KG1 (cell line): ENCODE measurements around the gene PARP15.
"Not testable (repeated sequence)": the region's sequence is repeated elsewhere in the genome, so short reads cannot be mapped to it uniquely, and the experiment has no call there.

ENCODE experiments used
- DNase-seq: peaks from one replicate; lab custom pipeline; 2025; lab: John Stamatoyannopoulos, UW

Gene PARP15

DNA sequence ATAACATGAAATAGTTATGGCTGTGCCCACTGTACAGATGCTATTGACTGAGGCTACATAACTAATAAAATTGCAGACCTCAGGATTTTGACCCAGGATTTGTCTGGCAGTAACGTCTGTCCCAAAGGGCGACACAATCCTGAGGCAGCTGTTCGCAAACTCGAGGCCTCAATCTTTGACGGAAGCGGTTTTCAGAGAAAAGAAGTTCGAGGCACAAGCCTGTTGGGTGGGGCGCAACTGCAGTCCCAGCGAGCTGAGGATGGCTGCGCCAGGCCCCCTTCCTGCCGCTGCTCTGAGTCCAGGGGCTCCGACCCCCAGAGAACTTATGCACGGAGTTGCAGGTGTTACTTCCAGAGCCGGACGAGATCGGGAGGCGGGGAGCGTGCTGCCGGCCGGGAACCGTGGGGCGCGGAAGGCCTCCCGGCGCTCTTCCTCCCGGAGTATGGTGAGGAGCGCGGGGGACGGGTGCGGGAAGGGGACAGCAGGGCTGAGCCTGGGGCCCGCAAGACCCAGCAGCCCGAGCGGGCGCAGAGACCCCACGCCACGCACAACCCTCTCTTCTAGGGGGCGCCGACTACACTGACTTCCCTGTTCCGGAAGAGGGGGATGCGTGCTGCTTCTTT is at the start of gene PARP15:
Gene PARP15, plus strand, starts transcription at position 242 of the 623 bp plus-strand sequence. Its CDS starts 18 bp downstream, at position 260.
- no peak for DNase-seq

DNA sequence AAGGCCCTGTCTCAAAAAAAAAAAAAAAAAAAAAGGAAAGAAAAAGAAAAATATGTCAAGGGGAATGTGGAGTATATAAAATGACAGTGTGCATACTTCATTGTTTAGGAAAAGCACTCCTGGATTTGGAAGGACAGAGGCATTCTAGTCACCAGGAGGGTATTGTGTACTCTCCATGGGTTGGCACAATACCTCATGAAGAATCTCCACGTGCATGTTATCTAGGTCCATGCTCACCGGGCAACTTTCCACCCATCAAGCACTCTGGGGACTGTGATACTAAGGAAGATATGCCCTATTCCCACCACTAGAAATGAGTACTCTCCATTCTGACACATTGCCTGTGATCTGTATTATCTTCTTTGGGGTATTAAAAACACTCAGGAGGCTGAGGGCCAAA is 47.3 kb upstream of the PARP15 start:
- DNase-seq: no peak

DNA sequence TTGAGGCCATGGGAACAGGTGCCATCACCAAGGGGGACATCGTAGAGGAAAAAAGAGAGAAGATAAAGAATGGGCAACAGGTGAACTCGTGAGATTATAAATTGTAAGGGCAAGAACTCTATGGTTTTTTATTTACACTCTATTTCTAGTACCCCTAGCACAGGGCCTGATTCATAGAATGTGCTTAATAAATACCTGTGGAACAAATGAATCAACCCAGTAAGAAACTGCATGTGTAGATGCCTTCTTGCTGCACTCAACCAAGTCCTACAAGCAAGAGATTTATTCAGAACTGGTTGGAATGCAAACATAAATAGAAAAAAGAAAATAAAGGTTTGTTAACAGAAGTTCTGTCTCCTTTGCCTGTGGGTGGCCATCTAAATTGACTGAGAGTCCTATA is 44.0 kb upstream of the PARP15 start:
- DNase-seq: no peak

DNA sequence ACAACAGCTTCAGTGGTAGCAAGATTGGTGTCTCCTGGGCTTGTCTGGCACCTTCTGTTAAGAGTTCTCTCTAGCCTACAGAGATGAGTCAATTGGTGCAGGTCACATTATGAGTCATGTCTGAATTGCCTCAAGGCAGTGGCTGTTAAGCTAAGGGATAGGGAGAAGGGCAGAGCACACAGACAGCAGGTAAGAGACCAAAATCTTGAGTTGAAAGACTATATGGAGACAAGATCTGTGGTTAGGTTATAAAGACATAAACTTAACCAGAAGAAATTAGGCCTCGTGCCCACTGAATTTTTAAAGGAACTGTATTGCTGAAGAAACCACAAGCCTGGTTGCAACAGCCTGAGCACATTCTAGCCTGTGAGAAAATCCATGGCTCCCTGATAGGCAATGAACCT is 43.5 kb upstream of the PARP15 start:
- DNase-seq: peak; percentile 10

DNA sequence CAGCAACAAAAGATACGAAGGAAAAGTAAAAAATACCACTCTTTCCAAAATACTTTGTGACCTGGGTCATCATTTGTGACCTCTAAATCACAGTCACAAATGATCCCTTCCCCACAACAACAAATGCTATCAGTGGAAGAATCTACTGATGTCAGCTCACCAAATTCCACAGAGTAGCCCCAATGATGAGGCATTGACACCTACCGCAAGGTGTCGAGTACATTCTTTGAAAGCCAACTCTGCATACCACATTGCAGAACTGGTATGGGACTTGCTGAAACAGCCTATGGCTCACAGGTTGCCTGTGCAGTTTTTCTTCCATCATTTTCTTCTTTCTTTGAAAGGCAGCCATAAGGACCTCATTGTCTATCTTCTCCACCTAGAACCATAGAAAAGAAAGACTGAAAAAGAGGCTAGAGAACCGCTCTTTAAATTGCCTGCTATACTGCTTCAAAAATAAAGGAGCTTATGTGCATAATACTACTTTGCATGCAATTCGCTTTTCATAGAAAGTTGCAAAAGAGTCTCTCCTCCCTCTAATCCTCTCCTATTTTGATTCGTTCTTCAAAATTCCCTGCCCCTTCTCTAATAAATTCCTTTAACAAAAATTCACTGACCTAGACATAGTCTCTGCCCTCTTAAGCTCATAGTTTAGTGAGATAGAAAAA is 41.4 kb upstream of the PARP15 start:
- DNase-seq: no peak

DNA sequence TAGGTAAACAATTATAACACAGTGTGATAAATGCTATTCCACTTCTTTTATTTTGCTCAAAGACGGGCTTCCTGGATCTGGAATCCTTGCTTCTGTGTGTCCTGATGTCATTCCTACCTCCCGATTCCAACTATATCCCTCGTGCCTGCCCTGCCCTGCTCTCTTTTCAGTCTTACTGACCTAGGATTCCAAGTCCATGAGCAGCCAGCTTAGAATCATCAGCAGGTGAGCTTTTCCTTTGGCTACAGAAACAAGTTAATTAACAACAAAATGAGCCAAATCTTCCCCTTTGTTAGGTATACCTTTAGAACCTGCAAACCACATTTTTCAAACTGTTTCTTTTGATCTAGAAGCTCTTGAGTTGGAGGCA is 40.8 kb upstream of the PARP15 start:
- DNase-seq: no peak

DNA sequence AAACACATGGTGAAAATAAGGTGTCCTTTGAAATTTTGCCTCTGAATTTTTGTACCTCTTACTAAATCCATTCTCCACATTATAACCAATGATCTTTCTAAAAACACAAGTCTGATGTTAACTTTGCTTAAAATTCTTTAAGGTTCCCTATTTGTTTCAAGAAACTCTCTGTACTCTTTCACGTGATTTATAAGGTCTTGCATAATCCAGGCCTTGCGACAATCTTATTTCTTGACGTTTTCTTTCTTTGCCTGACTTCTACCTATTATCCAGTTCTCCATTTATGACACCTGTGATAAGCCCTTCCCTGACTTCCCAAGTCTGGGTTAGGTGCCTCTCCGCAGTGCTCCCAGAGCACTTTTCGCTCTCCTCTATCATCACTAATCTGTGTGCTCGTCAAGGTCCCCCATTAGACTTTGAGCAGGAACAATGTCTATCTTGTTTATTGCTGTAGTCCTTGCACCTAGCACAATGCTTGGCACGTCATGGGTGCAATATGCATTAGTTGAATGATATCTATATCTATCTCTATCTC is 38.4 kb upstream of the PARP15 start:
- DNase-seq: no peak

DNA sequence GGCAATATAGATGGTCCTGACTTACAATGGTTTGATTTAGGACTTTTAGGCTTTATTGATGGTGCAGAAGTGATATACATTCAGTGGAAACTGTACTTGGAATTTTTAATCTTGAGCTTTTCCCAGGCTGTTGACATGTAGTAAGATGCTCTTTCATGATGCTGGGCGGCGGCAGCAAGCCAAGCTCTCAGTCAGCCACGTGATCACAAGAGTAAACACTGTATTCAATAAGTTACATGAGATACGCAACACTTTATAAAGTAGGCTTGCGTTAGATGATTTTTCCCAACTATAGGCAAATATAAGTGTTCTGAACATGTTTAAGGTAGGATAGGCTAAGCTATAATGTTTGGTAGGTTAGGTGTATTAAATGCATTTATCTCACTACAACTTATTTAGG is 31.3 kb upstream of the PARP15 start:
- DNase-seq: no peak

DNA sequence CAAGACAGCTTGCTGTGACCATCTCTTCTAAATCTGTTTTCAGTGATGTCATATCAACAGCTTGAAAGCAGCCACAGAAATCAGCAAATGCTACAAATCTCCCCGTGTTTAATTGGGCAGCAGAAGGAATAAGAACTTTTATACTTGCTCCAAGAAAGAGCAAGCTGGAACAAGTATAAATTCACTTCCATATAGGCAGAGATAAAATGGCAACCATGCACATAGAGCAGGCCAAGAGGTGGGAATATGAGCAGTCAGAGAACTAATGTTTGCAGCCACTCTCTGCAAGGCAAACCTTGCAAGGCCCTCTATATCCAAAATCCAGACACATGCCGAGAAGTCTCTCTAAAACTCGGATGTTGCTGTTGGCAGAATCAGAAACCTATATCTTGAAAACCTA is 29.4 kb upstream of the PARP15 start:
- DNase-seq: no peak

DNA sequence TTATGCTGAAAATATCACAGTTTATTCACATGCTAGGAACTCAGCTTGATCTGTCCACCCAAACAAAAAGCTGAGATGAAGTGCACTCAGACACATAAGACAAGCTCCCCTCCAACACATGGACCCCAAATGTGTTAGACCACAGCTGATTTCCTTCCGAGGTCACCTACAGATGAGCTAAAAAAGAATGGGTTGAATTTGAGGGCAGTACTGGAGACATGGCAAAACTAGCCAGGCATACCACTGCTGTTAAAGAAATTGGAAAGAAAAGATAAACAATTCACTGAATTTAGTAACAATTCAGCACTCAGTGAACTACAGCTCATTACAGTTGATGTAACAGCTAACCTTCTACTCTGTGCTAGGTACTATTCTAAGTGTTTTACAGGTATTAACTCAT is 28.8 kb upstream of the PARP15 start:
- DNase-seq: no peak

DNA sequence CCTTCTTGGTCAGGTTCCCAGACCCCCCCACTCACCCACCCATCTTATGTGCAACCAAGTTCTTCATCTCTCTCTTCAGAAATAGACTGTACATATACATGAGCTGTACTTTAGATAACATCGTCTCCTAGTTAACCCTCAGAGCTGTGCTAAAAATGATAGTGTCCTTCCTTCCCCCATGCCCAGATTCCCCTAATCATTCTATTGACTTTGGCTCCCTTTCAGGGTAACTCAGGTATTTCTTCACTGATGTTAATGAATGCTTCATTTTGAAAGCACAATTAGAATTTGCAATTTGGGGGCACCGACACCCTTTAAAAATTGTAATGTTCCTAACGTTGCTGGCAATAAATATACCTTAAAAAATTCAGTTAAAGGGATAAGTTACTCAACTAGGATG is 24.3 kb upstream of the PARP15 start:
- DNase-seq: no peak

DNA sequence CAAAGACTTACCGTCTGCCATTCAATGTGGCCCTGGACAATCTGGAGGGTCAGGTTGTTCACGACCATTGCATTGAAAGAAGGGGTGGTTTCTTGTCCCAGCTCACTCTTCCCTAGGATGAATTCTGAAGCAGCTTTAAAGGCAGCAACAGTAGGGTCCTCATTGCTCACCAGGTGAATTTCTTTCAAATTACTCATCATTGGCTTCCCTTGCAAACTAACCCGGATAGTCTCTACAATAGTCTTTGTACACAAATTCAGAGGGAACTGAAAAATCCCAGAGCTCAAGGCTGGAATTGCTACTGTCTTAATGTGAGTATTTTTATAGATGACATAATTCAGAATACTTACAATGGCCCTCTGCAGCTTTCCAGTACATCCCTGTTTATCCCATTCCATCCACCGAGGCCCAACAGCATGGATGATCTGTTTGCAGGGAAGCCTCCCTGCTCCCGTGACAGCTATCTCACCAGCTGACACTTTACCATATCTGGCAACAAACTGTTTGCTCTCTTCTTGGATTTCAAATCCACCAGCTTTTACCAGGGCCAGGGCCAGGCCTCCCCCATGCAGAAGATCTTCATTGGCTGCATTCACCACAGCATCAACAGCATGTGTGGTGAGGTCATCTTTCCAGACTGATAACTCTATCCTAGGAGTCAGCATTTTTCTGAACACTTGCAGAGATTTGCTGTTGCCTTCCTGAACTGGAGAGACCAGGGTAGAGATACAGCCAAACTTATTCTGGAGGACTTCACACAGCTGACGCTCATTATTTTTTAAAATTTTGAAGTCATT is 22.0 kb upstream of the PARP15 start:
- DNase-seq: no peak

DNA sequence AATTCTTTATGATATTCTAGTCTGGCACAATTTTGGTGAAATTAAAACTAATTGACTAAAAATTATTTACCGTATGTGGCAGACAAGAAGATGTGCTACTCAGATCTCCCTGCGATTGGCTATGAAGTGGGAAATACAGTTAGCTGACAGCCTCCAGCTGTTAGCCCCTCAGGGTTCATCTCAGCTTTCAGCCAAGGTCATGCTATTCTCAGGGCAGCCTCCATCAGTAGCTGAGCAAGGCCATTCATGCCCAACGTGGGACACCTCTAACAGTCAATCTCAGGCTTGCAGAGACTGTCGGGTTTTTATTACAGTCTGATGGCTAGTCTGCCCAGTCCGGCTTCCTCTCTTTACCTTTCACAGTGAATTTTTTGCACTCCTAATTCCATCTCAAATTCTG is 20.1 kb upstream of the PARP15 start:
- DNase-seq: no peak

DNA sequence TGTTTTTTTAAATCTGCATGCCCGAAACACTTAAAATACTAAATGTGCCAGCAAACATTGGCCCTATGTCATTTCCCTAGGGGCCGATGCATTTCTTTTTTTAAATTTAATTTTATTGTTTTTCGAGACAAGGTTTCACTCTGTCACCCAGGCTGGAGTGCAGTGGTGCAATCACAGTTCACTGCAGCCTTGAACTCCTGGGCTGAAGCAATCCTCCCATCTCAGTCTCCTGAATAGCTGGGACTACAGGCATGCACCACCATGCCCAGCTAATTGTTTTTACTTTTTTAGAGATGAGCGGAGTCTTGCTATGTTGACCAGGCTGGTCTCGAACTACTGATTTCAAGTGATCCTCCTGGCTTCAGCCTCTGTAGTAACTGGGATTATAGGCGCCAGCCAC is 18.8 kb upstream of the PARP15 start:
- no peak for DNase-seq

DNA sequence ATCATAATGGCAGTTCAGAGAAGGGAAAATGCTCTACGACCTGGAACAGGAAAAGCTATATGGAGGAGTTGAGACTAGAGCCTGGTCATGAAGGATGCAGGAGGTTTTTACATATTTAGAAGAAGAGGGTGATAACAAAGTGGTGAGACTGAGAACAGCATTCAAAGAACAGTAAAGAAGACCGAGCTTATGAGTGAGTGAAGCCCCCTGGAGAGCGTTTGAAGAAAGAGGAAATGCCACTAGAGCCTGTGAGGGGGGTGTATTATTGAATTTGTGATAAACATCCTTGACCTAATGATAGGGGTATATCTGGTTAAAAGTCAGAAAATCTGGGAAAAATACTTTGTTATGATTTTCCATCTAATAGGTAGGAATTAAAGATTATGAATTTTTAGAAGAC is 17.5 kb upstream of the PARP15 start:
- DNase-seq: no peak

DNA sequence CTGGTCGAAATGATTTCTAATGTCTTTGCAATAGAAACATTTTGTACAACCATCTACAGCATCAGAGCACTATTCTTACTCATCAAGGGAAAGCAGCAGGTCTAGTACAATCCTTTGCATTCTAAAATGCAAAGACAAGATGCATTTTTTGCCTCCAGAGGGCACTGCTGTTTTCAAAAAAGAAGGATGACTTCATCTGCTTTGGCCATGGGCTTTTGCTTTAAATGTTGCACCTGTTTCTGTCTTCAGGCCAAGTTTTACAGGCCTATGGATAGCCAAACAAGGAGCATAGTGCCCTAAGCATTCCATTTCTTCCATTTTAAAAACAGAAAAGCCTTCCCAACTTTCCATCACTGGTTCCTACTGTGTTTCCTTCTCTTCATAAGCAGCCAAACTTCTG is 16.8 kb upstream of the PARP15 start:
- peak; percentile 21 for DNase-seq

DNA sequence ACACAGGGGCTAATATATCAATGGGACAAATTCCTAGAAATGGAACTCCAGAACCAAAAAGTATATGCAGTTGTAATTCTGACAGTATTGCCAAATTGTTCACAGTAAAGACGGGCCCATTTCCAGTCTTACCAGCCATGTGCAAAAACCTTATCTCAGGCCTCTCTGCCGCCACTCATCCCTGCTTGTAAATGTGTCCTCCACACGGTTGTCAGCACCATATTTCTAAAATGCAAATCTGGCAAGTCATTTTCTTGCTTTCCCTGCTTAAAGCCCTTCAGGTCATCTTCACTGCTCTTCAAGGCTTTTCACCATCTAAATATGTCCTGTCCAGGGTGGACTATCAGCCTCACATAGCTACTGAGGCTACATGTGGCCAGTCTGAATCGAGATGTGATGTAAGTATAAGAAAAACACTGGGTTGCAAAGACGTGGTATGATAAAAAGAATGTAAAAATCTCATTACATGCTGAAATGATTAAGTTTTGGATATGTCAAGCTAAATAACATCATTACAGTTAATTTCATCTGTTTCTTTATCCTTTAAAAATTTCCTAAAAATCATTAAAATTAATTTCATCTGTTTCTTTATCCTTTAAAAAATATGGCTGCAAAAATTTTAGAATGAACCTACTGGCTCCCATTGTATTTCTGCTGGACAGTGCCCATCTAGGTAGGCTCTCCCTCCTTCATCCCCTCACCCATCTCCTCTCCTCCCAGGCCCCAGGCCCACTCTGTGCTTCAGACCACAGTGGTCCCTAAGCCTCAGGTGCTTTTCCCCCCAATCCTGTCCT is 14.3 kb upstream of the PARP15 start:
- DNase-seq: no peak

DNA sequence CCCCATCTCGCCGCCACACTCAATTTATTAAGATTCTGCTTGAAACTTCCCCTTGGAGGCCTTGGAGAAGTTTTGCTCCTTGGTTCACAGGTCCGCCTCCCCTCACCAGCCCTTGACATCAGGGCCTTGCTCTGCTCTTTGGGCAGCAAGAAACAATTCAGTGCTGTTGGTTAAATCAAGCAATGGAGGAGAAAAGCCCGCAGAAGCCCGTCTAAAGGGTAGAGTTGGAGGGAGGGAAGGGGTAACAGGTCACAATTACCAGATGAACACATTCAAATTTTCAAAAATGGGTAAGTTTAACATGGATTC is 13.8 kb upstream of the PARP15 start:
- DNase-seq: no peak

DNA sequence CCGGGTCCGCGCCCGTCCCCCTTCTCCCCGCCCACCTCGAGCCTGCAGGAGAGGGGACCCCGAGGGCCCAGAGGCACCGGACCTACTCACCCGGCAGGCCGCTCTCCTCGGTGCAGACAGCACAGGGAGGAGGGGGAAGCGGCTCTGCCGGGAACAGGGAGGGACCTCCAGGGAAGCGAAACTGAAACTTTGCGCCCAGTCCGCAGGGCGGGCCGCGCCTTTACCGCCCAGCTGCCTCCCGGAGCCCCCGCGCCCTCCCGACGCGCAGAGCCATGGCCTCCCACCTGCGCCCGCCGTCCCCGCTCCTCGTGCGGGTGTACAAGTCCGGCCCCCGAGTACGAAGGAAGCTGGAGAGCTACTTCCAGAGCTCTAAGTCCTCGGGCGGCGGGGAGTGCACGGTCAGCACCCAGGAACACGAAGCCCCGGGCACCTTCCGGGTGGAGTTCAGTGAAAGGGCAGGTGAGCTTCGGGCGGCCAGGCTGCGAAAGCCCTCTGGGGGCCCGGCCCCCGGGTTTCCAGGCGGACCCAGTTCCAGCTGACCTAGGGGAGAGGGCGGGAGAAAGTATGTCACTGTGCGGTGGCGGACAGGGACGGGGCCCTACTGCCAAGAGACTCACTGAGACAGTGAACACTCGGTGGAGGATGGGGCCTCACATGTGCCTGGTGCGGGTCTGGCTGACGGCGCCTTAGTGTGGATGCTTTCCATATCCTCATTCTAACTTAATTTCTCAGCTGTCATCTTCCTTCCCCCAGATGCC is 13.1 kb upstream of the PARP15 start, which contains the start of the genes DTX3L and PARP9:
Gene DTX3L, plus strand, starts transcription at position 184 of the 758 bp plus-strand sequence. Its CDS starts 89 bp downstream, at position 273.
Gene PARP9, minus strand, starts transcription at position 146 of the 758 bp plus-strand sequence. CDS start 4,680 bp downstream, outside the sequence.
- DNase-seq: peak; percentile 58

DNA sequence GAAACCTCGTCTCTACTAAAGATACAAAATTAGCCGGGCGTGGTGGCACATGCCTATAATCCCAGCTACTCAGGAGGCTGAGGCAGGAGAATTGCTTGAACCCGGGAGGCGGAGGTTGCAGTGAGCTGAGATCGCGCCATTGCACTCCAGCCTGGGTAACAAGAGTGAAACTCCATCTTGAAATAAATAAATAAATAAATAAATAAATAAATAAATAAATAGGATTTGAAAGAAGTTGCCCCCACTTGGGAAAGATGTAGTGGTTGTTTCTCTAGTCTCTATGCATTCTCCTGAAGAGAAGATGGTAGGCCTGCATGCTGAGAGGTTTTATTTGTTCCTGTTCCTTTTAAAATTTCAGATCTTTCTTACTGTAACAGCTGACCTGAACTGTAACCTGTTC is 9.3 kb upstream of the PARP15 start:
- not testable (repeated sequence) for DNase-seq

DNA sequence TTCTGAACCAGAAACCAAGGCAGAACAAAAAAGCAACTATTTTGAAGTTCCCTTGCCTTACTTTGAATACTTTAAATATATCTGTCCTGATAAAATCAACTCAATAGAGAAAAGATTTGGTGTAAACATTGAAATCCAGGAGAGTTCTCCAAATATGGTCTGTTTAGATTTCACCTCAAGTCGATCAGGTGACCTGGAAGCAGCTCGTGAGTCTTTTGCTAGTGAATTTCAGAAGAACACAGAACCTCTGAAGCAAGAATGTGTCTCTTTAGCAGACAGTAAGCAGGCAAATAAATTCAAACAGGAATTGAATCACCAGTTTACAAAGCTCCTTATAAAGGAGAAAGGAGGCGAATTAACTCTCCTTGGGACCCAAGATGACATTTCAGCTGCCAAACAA is 8.7 kb upstream of the PARP15 start:
- no peak for DNase-seq
